Renal cortical epithelial cell (primary cell): Measurements from ENCODE around the gene SPATA6. TPM values are rescaled to one million over a fixed set of nuclear protein-coding genes. Genes with fewer than 3 reads are reported as not detected.
"Not testable (repeated sequence)": the region's sequence is repeated elsewhere in the genome, so short reads cannot be mapped to it uniquely, and the experiment has no call there.

Experiments
- DNase-seq: peaks from one replicate; pipeline ENCODE4 v3.0.0-alpha.2; 2011; ENCODE audit warnings: low read depth
- total RNA-seq: library from RNA; depleted of rRNA; stranded (reverse); fragments of >200 nt; gene quantifications from 2 replicates; pipeline ENCODE4 v1.2.3, GENCODE V29; 2014

SPATA6 gene
- total RNA-seq, 1 donor from 2014 or later = 18.4 TPM

- DNase-seq = no peak
Observed at GRCh38 chr1:48356901-48357300, 115.1 kb downstream of the SPATA6 start.

GRCh38 chr1:48344373-48344772, 127.6 kb downstream of the SPATA6 start:
- DNase-seq = no peak

DNA sequence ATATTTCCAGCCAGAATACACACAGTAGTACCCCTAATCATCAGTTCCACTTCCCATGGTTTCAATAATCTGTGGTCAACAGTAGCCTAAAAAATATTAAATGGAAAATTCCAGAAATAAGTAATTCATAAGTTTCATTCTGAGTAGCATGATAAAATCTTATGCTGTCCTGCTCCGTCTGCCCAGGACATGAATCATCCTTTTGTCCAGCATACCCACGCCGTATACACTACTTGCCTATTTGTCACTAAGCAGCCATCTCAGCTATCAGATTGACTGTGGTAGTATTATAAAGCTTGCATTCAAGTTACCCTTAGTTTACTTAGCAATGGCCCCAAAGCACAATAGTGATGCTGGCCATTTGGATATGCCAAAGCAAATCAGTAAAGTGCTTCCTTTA, 130.8 kb downstream of the SPATA6 start:
- no peak for DNase-seq

GRCh38 chr1:48338257-48338656, 133.7 kb downstream of the SPATA6 start:
- DNase-seq = no peak

DNA sequence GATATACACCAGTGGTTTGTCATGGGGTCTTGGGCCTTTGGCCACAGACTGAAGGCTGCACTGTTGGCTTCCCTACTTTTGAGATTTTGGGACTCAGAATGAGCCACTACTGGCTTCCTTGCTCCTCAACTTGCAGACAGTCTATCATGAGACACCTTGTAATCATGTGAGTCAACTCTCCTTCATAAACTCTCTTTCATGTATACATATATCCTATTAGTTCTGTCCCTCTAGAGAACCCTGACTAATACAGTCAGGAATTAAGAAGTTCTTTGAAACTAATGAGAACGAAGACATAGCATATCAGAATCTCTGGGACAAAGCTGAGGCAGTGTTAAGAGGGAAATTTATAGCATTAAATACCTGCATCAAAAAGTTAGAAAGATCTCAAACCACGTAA, 138.7 kb downstream of the SPATA6 start:
- DNase-seq = no peak

GRCh38 chr1:48332115-48332514, 139.9 kb downstream of the SPATA6 start:
- no peak for DNase-seq

DNA sequence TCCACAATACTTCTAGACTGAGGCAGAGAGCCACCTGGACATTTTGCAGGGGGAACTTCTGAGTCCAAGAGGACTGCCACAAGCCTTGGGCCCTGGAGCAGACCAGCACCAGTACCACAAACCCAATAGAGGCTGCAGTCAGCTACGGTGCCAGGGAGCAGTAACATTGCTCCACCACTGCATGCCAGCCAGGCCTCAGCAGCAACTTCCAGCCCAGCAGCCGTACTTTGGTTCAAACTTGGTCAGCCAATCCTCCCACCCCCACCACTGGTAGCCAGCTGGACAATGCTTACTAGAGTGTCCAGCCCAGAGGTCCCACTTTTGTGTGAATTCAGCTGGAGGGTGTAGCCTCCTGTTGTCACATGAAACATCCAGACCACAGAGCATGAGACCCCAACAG, 142.1 kb downstream of the SPATA6 start:
- DNase-seq = no peak

DNA sequence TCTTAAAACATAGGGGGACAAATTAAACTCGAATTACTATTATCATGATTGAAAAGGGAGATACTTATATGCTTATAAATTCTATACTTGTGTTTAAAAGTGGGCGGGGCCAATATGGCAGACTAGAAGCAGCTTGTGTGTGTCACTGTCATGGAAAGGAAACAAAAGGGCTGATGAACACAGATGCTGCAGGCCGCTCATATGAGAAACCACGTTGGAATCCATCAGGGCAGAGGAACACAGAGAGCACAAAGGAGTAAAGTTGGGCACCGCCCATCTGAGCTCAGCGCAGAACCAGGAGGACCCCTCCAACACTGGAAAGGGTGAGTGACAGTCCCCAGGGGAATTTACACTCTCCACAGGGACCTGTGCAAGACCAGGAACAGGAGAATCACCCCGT, 142.5 kb downstream of the SPATA6 start:
- DNase-seq = no peak

GRCh38 chr1:48311829-48312228, 160.2 kb downstream of the SPATA6 start:
- not testable (repeated sequence) for DNase-seq

DNA sequence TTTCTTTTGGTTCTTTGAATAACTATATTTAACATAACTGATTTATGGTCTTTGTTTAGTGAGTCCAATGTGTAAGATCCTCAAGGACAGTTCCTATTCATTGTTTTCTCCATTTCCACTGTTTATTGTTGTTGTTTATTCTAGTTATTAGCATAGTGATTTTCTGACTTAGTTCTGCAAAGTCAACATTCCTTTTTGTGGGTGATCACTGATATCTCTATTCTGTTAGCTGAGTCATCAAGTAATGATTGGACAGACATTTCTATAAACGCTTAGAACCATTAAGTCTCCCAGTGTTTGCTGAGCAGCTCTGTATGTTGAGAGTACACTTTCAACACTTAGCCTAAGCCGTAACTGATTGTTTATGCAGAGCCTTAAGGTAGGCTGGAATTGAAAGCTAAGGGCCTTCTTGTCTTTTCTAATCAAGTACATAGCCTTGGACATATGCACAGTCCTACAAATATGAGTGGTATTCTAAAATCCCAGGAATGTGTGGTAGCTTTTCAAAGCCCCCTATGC, 162.4 kb downstream of the SPATA6 start:
- DNase-seq = peak; percentile 18

DNA sequence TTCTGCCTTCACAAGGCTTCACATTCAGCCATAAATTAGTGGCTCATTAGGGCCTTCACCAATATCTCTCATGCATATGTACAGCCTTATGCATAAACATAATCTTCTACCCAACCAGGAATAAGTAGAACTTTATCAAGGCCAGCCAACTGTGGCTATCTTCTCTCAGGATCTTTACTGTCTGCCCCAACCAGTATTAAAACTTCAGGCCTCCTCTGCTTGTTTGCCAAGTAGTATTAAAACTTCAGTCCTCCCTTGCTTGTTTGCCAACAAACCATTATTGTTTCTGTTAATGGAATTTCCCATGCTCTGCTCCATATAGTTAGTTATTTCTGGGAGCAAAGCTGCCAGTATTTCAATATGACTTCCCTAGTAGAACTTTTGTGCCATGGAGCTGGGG, 169.4 kb downstream of the SPATA6 start:
- DNase-seq = no peak

DNA sequence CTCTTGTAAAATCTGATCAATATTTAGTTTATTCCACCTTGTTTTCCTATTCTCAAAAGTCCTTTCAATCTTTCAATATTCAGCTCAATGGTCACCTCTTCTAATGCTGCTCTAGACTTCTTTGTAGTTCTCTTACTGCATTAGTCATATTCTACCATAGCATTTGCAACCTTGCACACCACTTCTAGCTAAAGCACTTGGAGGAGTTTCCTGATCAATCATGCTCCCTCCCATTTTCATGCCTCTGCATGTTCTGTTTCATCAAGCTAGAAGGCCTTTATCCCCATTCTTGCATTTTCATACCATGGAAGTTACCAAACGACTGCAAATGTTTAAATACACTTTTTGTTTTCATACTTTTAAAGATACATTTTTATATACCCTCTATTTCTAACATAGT, 177.3 kb downstream of the SPATA6 start:
- DNase-seq = no peak

- DNase-seq = not testable (repeated sequence)
Observed at GRCh38 chr1:48294094-48294493, 177.9 kb downstream of the SPATA6 start.

DNA sequence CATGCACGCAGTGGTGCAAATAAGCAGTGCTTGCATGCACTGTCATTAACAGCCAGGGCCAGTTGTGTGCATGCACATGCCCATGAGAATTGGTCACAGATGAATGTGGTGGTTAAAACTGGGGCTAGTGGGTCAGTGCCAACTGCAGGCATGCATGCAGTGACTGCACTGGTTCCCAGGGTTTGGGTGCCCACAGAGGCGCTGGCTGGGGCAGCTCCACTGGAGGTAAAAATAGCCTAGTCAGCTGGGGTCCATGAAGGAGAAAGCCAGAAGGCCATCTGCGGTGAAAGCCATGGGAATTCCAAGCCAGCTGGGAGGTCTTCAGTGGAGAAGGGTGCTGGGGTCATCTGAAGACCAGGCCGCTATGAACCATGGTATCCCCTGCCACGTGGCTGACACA, 179.3 kb downstream of the SPATA6 start:
- DNase-seq = no peak

DNA sequence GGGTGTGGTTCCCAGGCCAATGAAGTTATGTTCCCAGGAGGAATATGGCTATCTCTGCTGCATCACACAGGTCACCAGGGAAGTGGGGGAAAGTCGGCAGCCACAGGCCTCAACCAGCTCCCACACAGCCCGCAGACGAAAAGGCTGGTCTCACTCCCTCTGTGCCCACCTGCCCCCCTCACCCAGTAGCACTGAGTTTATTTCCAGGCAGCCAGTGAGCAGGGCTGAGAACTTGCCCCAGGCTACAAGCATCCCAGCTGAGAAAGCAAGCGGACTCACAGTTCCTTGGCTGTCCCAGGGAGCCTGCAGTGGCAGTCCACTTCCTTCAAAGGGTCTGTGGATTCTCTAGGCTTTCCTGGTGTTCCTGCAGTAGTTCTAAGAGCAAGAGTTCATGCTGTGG, 180.6 kb downstream of the SPATA6 start:
- DNase-seq = no peak

GRCh38 chr1:48285525-48285924, 186.5 kb downstream of the SPATA6 start:
- no peak for DNase-seq

GRCh38 chr1:48284696-48285420, 187.1 kb downstream of the SPATA6 start:
- not testable (repeated sequence) for DNase-seq

GRCh38 chr1:48282329-48282728, 189.7 kb downstream of the SPATA6 start:
- not testable (repeated sequence) for DNase-seq

DNA sequence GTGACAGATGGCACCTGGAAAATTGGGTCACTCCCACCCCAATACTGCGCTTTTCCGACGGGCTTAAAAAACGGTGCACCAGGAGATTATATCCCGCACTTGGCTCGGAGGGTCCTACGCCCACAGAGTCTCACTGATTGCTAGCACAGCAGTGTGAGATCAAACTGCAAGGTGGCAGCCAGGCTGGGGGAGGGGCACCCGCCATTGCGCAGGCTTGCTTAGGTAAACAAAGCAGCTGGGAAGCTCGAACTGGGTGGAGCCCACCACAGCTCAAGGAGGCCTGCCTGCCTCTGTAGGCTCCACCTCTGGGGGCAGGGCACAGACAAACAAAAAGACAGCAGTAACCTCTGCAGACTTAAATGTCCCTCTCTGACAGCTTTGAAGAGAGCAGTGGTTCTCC, 194.6 kb downstream of the SPATA6 start:
- not testable (repeated sequence) for DNase-seq

GRCh38 chr1:48266576-48266975, 205.4 kb downstream of the SPATA6 start:
- DNase-seq = no peak

- no peak for DNase-seq
Observed at GRCh38 chr1:48263041-48263440, 209.0 kb downstream of the SPATA6 start.

- no peak for DNase-seq
Observed at GRCh38 chr1:48261881-48262400, 210.1 kb downstream of the SPATA6 start.

GRCh38 chr1:48258106-48258505, 213.9 kb downstream of the SPATA6 start:
- DNase-seq = no peak

- peak; percentile 55 for DNase-seq
Observed at GRCh38 chr1:48254254-48254653, 217.8 kb downstream of the SPATA6 start.
